CD14-positive monocyte (primary cell): ENCODE measurements around the gene LRP1B. TPM values are rescaled to one million over a fixed set of nuclear protein-coding genes. Genes with fewer than 3 reads are reported as not detected.

ENCODE experiments used
- DNase-seq, 3 donors: peaks; one replicate each; pipeline ENCODE4 v3.0.0-alpha.2; 2011 to 2022
- H2AFZ ChIP-seq: 2 replicates; pipeline ENCODE4 v1.6.0; 2012; ENCODE audit warnings: mild to moderate bottlenecking, low read depth, low read length, inconsistent platforms; ENCODE audit not compliant: insufficient read depth, poor library complexity, severe bottlenecking
- H3K27ac ChIP-seq, 2 donors: 1 replicate in 1 of 2; 2 replicates in 1 of 2; pipeline ENCODE4 v1.5.1; 2012 to 2013; ENCODE audit warnings: low read length in 2 of 2, control low read depth in 1 of 2, inconsistent platforms in 1 of 2, low read depth in 1 of 2, mild to moderate bottlenecking in 1 of 2
- H3K27me3 ChIP-seq, 2 donors: one replicate each; pipeline versions ENCODE4 v1.6.0 to v1.6.1; 2011 to 2013; ENCODE audit warnings: low read length in 2 of 2; ENCODE audit not compliant: control insufficient read depth in 2 of 2, insufficient read depth in 2 of 2
- H3K36me3 ChIP-seq, 2 donors: replicated peaks in 1 of 2; 1 replicate in 1 of 2; 2 replicates in 1 of 2; pipeline versions ENCODE4 v1.5.1 to v1.6.1; 2012 to 2013; ENCODE audit warnings: low read length in 2 of 2, control low read depth in 1 of 2, inconsistent platforms in 1 of 2, mild to moderate bottlenecking in 1 of 2; ENCODE audit not compliant: insufficient read depth in 2 of 2, control insufficient read depth in 1 of 2
- H3K4me1 ChIP-seq, 2 donors: 1 replicate in 1 of 2; 2 replicates in 1 of 2; pipeline versions ENCODE4 v1.5.1 to v1.6.1; 2012 to 2013; ENCODE audit warnings: low read length in 2 of 2, control low read depth in 1 of 2, inconsistent platforms in 1 of 2, mild to moderate bottlenecking in 1 of 2, moderate library complexity in 1 of 2; ENCODE audit not compliant: insufficient read depth in 2 of 2, control insufficient read depth in 1 of 2
- H3K4me2 ChIP-seq: replicated peaks from 2 replicates; pipeline ENCODE3; 2012; ENCODE audit warnings: low read length, moderate library complexity, mild to moderate bottlenecking; ENCODE audit not compliant: poor library complexity, severe bottlenecking; ENCODE audit errors: extremely low read depth
- H3K4me3 ChIP-seq, 3 experiments: fragments of 200-600 bp in 1 of 3; sonication (generic) in 1 of 3; replicated peaks in 1 of 3; 1 replicate in 2 of 3; 2 replicates in 1 of 3; pipeline ENCODE4 v1.5.1; 2011 to 2013; ENCODE audit warnings: low read length in 3 of 3, mild to moderate bottlenecking in 3 of 3, control low read depth in 2 of 3, low read depth in 2 of 3, inconsistent platforms in 1 of 3, moderate library complexity in 1 of 3
- H3K79me2 ChIP-seq: 2 replicates; pipeline ENCODE4 v1.6.0; 2012; ENCODE audit warnings: mild to moderate bottlenecking, control low read depth, inconsistent platforms, low read length, moderate library complexity; ENCODE audit not compliant: insufficient read depth
- H3K9ac ChIP-seq: 2 replicates; pipeline ENCODE4 v1.6.0; 2017; ENCODE audit warnings: low read length, mild to moderate bottlenecking; ENCODE audit not compliant: insufficient read depth, poor library complexity, severe bottlenecking
- H3K9me3 ChIP-seq, 2 donors: replicated peaks in 1 of 2; 1 replicate in 1 of 2; 2 replicates in 1 of 2; pipeline versions ENCODE4 v1.5.1 to v1.6.1; 2012 to 2013; ENCODE audit warnings: low read length in 2 of 2, control low read depth in 1 of 2; ENCODE audit not compliant: control insufficient read depth in 1 of 2, insufficient read depth in 1 of 2
- H4K20me1 ChIP-seq: 2 replicates; pipeline ENCODE4 v1.6.0; 2012; ENCODE audit warnings: mild to moderate bottlenecking, low read length, control low read depth, moderate library complexity; ENCODE audit not compliant: insufficient read depth
- H3K27ac Mint-ChIP-seq, 7 donors: one replicate each; pipeline ENCODE4 v1.8.0; 2020; ENCODE audit warnings: mild to moderate bottlenecking in 7 of 7, mixed read lengths in 7 of 7, moderate library complexity in 6 of 7, inconsistent platforms in 2 of 7
- H3K27me3 Mint-ChIP-seq, 3 donors: one replicate each; pipeline ENCODE4 v1.8.0; 2021 to 2022; ENCODE audit warnings: low read depth in 3 of 3, mild to moderate bottlenecking in 3 of 3, mixed read lengths in 3 of 3, moderate library complexity in 3 of 3, inconsistent platforms in 1 of 3
- H3K36me3 Mint-ChIP-seq, 2 donors: one replicate each; pipeline ENCODE4 v1.8.0; 2020; ENCODE audit warnings: mixed read lengths in 2 of 2, inconsistent platforms in 1 of 2, mild to moderate bottlenecking in 1 of 2
- H3K4me1 Mint-ChIP-seq: one replicate; pipeline ENCODE4 v1.8.0; 2020; ENCODE audit warnings: mild to moderate bottlenecking, mixed read lengths
- H3K4me3 Mint-ChIP-seq, 2 donors: one replicate each; pipeline ENCODE4 v1.8.0; 2020; ENCODE audit warnings: mild to moderate bottlenecking in 2 of 2, mixed read lengths in 2 of 2, moderate library complexity in 1 of 2
- H3K9me3 Mint-ChIP-seq, 7 donors: one replicate each; pipeline ENCODE4 v1.8.0; 2020 to 2022; ENCODE audit warnings: mixed read lengths in 7 of 7, mild to moderate bottlenecking in 6 of 7, moderate library complexity in 6 of 7, inconsistent platforms in 2 of 7
- WGBS: methylation state at CpG from one replicate; pipeline ENCODE4 v1.1.5; 2013; ENCODE audit warnings: missing lambda C conversion rate; ENCODE audit not compliant: insufficient coverage; 5-methylcytosine and 5-hydroxymethylcytosine counted together
- intact Hi-C, 2 donors: fragments of 100-400 bp; cut with micrococcal nuclease; formaldehyde crosslinking; loops; one replicate each; pipeline versions ENCODE4 v1.15.0 to v1.15.1; 2023
- polyA plus RNA-seq, 3 donors: library from polyadenylated mRNA; depleted of rRNA in 1 of 3; unstranded in 2 of 3; stranded (reverse) in 1 of 3; fragments of 300-500 nt in 2 of 3; fragments of >200 nt in 1 of 3; fragmentation: Illumina TruSeq in 2 of 3; gene quantifications; 1 replicate in 2 of 3; 2 replicates in 1 of 3; pipeline ENCODE4 v1.2.3, GENCODE V29; 2012 to 2021
- TF ChIP-seq, protein P1 (sequence below): fragments of 200-600 bp; IDR thresholded peaks from one replicate; pipeline ENCODE4 v1.8.0; 2022; ENCODE audit warnings: antibody characterized with exemption, mild to moderate bottlenecking

Gene LRP1B
- polyA plus RNA-seq, 3 donors: not detected

DNA sequence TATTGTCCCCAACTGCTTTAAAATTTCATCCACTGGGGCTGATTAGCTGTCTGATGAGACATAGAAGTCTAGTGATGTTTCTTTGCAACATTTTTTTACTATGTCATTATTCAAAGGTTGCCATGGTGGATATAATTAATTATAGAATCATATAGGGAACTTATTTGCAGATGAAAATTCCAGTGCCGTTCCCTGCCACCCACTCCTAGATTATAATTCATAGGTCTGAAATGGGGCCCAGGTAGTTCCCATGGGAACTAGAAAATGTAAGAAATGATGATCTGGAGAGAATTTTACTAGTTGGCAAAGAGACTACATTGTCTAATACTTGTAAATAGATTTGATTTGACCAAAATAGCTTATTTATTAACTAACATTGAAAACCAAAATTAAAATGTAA lies 1854.2 kb downstream of the LRP1B start:
- no peak overlapping the region for H2AFZ ChIP-seq
- H3K9me3 ChIP-seq: no peaks in the 10 kb centered on the region
- no peak for DNase-seq
- no peaks in the 10 kb centered on the region for H3K79me2 ChIP-seq
- H3K9me3 Mint-ChIP-seq: peaks cover 0 to 4% (median 0%) of the 10 kb centered on the region in 7 donors
- no peak overlapping the region for H3K27ac ChIP-seq
- H3K27ac Mint-ChIP-seq: no peak overlapping the region
- no peak overlapping the region for H3K4me2 ChIP-seq
- H3K36me3 ChIP-seq: no peaks in the 10 kb centered on the region
- no peaks in the 10 kb centered on the region for H3K4me1 Mint-ChIP-seq
- no peaks in the 10 kb centered on the region for H3K4me1 ChIP-seq
- no peaks in the 10 kb centered on the region for H3K27me3 ChIP-seq
- no peaks in the 10 kb centered on the region for H3K36me3 Mint-ChIP-seq
- intact Hi-C loops: no loop called here
- no CpG with 5 or more reads among the region's 1 CpG for WGBS
- no peaks in the 10 kb centered on the region for H4K20me1 ChIP-seq
- TF ChIP-seq, protein P1, sequence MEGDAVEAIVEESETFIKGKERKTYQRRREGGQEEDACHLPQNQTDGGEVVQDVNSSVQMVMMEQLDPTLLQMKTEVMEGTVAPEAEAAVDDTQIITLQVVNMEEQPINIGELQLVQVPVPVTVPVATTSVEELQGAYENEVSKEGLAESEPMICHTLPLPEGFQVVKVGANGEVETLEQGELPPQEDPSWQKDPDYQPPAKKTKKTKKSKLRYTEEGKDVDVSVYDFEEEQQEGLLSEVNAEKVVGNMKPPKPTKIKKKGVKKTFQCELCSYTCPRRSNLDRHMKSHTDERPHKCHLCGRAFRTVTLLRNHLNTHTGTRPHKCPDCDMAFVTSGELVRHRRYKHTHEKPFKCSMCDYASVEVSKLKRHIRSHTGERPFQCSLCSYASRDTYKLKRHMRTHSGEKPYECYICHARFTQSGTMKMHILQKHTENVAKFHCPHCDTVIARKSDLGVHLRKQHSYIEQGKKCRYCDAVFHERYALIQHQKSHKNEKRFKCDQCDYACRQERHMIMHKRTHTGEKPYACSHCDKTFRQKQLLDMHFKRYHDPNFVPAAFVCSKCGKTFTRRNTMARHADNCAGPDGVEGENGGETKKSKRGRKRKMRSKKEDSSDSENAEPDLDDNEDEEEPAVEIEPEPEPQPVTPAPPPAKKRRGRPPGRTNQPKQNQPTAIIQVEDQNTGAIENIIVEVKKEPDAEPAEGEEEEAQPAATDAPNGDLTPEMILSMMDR: no peak
- no peak overlapping the region for H3K4me3 ChIP-seq
- H3K4me3 Mint-ChIP-seq: no peak overlapping the region
- H3K27me3 Mint-ChIP-seq: no peaks in the 10 kb centered on the region
- no peak overlapping the region for H3K9ac ChIP-seq

DNA sequence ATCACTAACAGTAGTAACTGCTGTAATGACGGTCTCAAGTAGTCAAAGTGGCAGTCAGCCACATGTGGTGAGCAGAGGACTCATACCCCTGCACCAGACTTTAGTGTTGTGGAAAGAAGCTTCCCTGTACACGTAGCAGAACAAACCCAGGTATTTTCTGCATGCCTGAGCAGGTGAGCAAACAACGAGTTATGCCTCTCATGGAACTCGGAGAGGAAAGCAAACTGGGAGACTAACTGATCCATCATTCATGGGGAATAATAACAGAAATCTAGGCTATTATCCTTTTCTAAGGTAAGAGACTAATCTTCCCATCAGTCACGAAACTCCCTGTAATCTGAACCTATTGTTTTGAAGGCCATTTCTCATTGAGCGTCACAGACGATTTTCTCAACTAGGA lies 1855.4 kb downstream of the LRP1B start:
- Mint-ChIP-seq H3K36me3 (no peaks in the 10 kb centered on the region), H3K27me3 (no peaks in the 10 kb centered on the region), H3K4me3 (no peak overlapping the region), H3K27ac (no peak overlapping the region), H3K9me3 (peaks cover 0 to 4% (median 0%) of the 10 kb centered on the region in 7 donors), H3K4me1 (no peaks in the 10 kb centered on the region)
- TF ChIP-seq, protein P1: no peak
- no peaks in the 10 kb centered on the region for H3K79me2 ChIP-seq
- H3K9me3 ChIP-seq: no peaks in the 10 kb centered on the region
- no peak overlapping the region for H3K4me3 ChIP-seq
- no peaks in the 10 kb centered on the region for H3K27me3 ChIP-seq
- no peaks in the 10 kb centered on the region for H3K4me1 ChIP-seq
- no peak overlapping the region for H3K27ac ChIP-seq
- H3K9ac ChIP-seq: no peak overlapping the region
- H4K20me1 ChIP-seq: no peaks in the 10 kb centered on the region
- 96% methylated on average over 4 of the region's 7 CpGs for WGBS
- DNase-seq: no peak
- no peak overlapping the region for H3K4me2 ChIP-seq
- no peaks in the 10 kb centered on the region for H3K36me3 ChIP-seq
- H2AFZ ChIP-seq: no peak overlapping the region
- intact Hi-C loops: no loop called here
